HCT116 (cell line): ENCODE results near the gene POR. TPM values are rescaled to one million over a fixed set of nuclear protein-coding genes. Genes with fewer than 3 reads are reported as not detected.
"Not testable (repeated sequence)": the region's sequence is repeated elsewhere in the genome, so short reads cannot be mapped to it uniquely, and the experiment has no call there.

Experiments used
- ATAC-seq: fragments of 200-7000 bp; cut with Tn5 transposase; 2 replicates; pipeline ENCODE4 v1.9.1; 2020; ENCODE audit warnings: mild to moderate bottlenecking, moderate library complexity
- BruUV-seq: library from RNA; stranded (reverse); fragments of 400-500 nt; replicated peaks from 2 replicates; lab custom pipeline; 2021; lab: Mats Ljungman, UMichigan
- CTCF ChIA-PET: fragments of 300-600 bp; sonication (Branson Sonifier 250); formaldehyde crosslinking; loops from one replicate; lab custom pipeline; 2021; ENCODE audit warnings: antibody characterized with exemption; lab: Charles Lee
- POLR2A ChIA-PET: fragments of 300-600, 350-600 bp; sonication (Branson Sonifier 250); formaldehyde crosslinking; loops from one replicate; lab custom pipeline; 2021; ENCODE audit warnings: antibody characterized with exemption; lab: Charles Lee
- RAD21 ChIA-PET, 2 experiments: fragments of 300-600 bp; sonication (Branson Sonifier 250); formaldehyde crosslinking; loops; one replicate each; lab custom pipeline; 2023; ENCODE audit warnings: low total read pairs in 2 of 2; ENCODE audit not compliant: uncharacterized antibody in 2 of 2, unreplicated experiment in 2 of 2, low non-redundant PET in 1 of 2; lab: Charles Lee
- DNase-seq: peaks from one replicate; pipeline ENCODE4 v3.0.0-alpha.2; 2010; ENCODE audit warnings: low read depth, low spot score
- H2AFZ ChIP-seq: fragments of 200-600 bp; shearing (Covaris generic), sonication (generic); 2 replicates; pipeline ENCODE4 v1.6.1; 2017; ENCODE audit warnings: low read depth, mixed run types, mixed read lengths, antibody characterized with exemption, low read length; ENCODE audit not compliant: poor library complexity, severe bottlenecking
- H3K27ac ChIP-seq: 2 replicates; pipeline ENCODE4 v1.5.1; 2012; ENCODE audit warnings: low read depth, low read length
- H3K27me3 ChIP-seq: fragments of 200-600 bp; sonication (generic); 2 replicates; pipeline ENCODE4 v1.6.1; 2016; ENCODE audit warnings: mixed run types, low read length, mixed read lengths; ENCODE audit not compliant: insufficient read depth
- H3K36me3 ChIP-seq, 2 experiments: fragments of 200-500 bp in 1 of 2; fragments of 200-600 bp in 1 of 2; sonication (Bioruptor generic) in 1 of 2; sonication (generic) in 1 of 2; 2 replicates each; pipeline versions ENCODE4 v1.5.1 to v1.6.1; 2014 to 2016; ENCODE audit warnings: low read length in 2 of 2, inconsistent platforms in 1 of 2, mixed read lengths in 1 of 2, mixed run types in 1 of 2; ENCODE audit not compliant: insufficient read depth in 2 of 2, control insufficient read depth in 1 of 2
- H3K4me1 ChIP-seq, 2 experiments: fragments of 200-600 bp in 1 of 2; sonication (generic) in 1 of 2; 2 replicates each; pipeline versions ENCODE4 v1.5.1 to v1.6.1; 2012 to 2017; ENCODE audit warnings: low read length in 2 of 2, inconsistent platforms in 1 of 2, mild to moderate bottlenecking in 1 of 2, mixed read lengths in 1 of 2, mixed run types in 1 of 2, moderate library complexity in 1 of 2; ENCODE audit not compliant: insufficient read depth in 2 of 2, control insufficient read depth in 1 of 2
- H3K4me2 ChIP-seq: fragments of 200-600 bp; sonication (generic); 2 replicates; pipeline ENCODE4 v1.6.1; 2017; ENCODE audit warnings: mixed run types, low read length, mixed read lengths
- H3K4me3 ChIP-seq, 2 experiments: fragments of 200-600 bp in 1 of 2; sonication (generic) in 1 of 2; replicated peaks in 1 of 2; 2 replicates each; pipeline ENCODE4 v1.5.1; 2011 to 2016; ENCODE audit warnings: low read length in 2 of 2, control low read depth in 1 of 2, low read depth in 1 of 2, mild to moderate bottlenecking in 1 of 2, mixed read lengths in 1 of 2, mixed run types in 1 of 2
- H3K79me2 ChIP-seq: fragments of 200-600 bp; sonication (generic); 2 replicates; pipeline ENCODE4 v1.6.1; 2017; ENCODE audit warnings: mild to moderate bottlenecking, mixed run types, low read length, moderate library complexity, mixed read lengths; ENCODE audit not compliant: insufficient read depth
- H3K9ac ChIP-seq: fragments of 200-600 bp; sonication (generic); 2 replicates; pipeline ENCODE4 v1.6.1; 2016; ENCODE audit warnings: low read length, mixed read lengths
- H3K9me2 ChIP-seq: fragments of 200-600 bp; sonication (generic), shearing (Covaris generic); 2 replicates; pipeline ENCODE4 v1.6.1; 2017; ENCODE audit warnings: mixed run types, mild to moderate bottlenecking, moderate library complexity; ENCODE audit not compliant: insufficient read depth
- H3K9me3 ChIP-seq, 2 experiments: fragments of 200-500 bp in 1 of 2; fragments of 200-600 bp in 1 of 2; sonication (Bioruptor generic) in 1 of 2; sonication (generic) in 1 of 2; 2 replicates each; pipeline ENCODE4 v1.6.1; 2014 to 2017; ENCODE audit warnings: low read length in 2 of 2, mixed read lengths in 2 of 2, inconsistent platforms in 1 of 2, low read depth in 1 of 2, mild to moderate bottlenecking in 1 of 2, mixed run types in 1 of 2, moderate library complexity in 1 of 2; ENCODE audit not compliant: control insufficient read depth in 1 of 2, insufficient read depth in 1 of 2
- H4K20me1 ChIP-seq: fragments of 200-600 bp; sonication (generic), shearing (Covaris generic); 2 replicates; pipeline ENCODE4 v1.6.1; 2017; ENCODE audit warnings: mixed run types, mild to moderate bottlenecking, moderate library complexity; ENCODE audit not compliant: insufficient read depth
- CBX3 ChIP-seq: IDR thresholded peaks from 2 replicates; pipeline ENCODE4 v1.6.1; 2012; ENCODE audit warnings: low read depth
- CTCF ChIP-seq, 3 experiments: fragments of 200-600 bp in 1 of 3; sonication (generic) in 1 of 3; IDR thresholded peaks in 2 of 3; conservative IDR thresholded peaks in 1 of 3; 2 replicates each; pipeline ENCODE4 v1.5.1; 2012 to 2017; ENCODE audit warnings: low read depth in 2 of 3, low read length in 2 of 3, antibody characterized with exemption in 1 of 3, borderline replicate concordance in 1 of 3, control low read depth in 1 of 3, mild to moderate bottlenecking in 1 of 3, mixed read lengths in 1 of 3, mixed run types in 1 of 3, moderate library complexity in 1 of 3; ENCODE audit not compliant: insufficient read depth in 1 of 3
- ELF1 ChIP-seq: IDR thresholded peaks from 2 replicates; pipeline ENCODE4 v1.6.1; 2012; ENCODE audit warnings: low read depth, borderline replicate concordance
- POLR2A ChIP-seq: IDR thresholded peaks from 2 replicates; pipeline ENCODE4 v1.7.0; 2011; ENCODE audit warnings: borderline replicate concordance; ENCODE audit not compliant: insufficient read depth, insufficient read length; ENCODE audit errors: extremely low read depth
- RAD21 ChIP-seq: IDR thresholded peaks from 2 replicates; pipeline ENCODE4 v1.6.1; 2012; ENCODE audit warnings: low read depth, mild to moderate bottlenecking
- SRF ChIP-seq: IDR thresholded peaks from 2 replicates; pipeline ENCODE4 v1.6.1; 2012; ENCODE audit warnings: low read depth
- intact Hi-C: fragments of 100-400 bp; cut with micrococcal nuclease; formaldehyde crosslinking; loops from 2 replicates; pipeline ENCODE4 v1.10.0; 2022
- total RNA-seq: library from RNA; stranded (reverse); gene quantifications from one replicate; pipeline ENCODE4 v1.2.1, GENCODE V29; 2021; ENCODE audit not compliant: unreplicated experiment

The POR gene
- total RNA-seq, 1 experiment from 2014 or later: 120 TPM

- RAD21 ChIA-PET: no interaction called here
- Histone ChIP-seq H4K20me1 (no peaks in the 10 kb centered on the region), H3K27me3 (no peaks in the 10 kb centered on the region), H3K9me2 (no peaks in the 10 kb centered on the region), H3K36me3 (peaks cover 0 to 2% of the 10 kb centered on the region in 2 experiments; a peak in 1 of 4 replicates), H3K4me3 (no peak overlapping the region), H2AFZ (no peak overlapping the region), H3K79me2 (no peaks in the 10 kb centered on the region), H3K9ac (no peak overlapping the region), H3K9me3 (no peaks in the 10 kb centered on the region), H3K4me1 (no peaks in the 10 kb centered on the region), H3K27ac (no peak overlapping the region), H3K4me2 (no peak overlapping the region)
- no peak for DNase-seq
- CTCF ChIA-PET: interaction anchor here (3.9 kb wide), 1 partner anchor 157 kb away, joined by 72 read pairs; no protein-coding TSS in a partner anchor
- BruUV-seq: no TSS peak
- intact Hi-C loops: loop anchor here (10.0 kb wide), 1 partner anchor 258 kb away; no protein-coding TSS in a partner anchor
- no peak for TF ChIP-seq POLR2A
- no peak for TF ChIP-seq SRF
- no peak for TF ChIP-seq ELF1
- no peak for TF ChIP-seq CBX3
- POLR2A ChIA-PET: no interaction called here
- no peak for ATAC-seq
Measured at GRCh38 chr7:76023002-76023401, 108.0 kb downstream of the POR start.

GRCh38 chr7:76029682-76030081, 114.7 kb downstream of the POR start:
- intact Hi-C loops: loop anchor here (1.0 to 10.0 kb wide), 2 partner anchors 234 to 265 kb away; no protein-coding TSS in a partner anchor

More at GRCh38 chr7:76029682-76030081, 114.7 kb downstream of the POR start:
- H3K4me3 ChIP-seq, RAD21 ChIA-PET, H3K27ac ChIP-seq, H3K79me2 ChIP-seq, H3K9ac ChIP-seq, H3K4me1 ChIP-seq, H3K36me3 ChIP-seq, H3K9me3 ChIP-seq, H3K9me2 ChIP-seq, H2AFZ ChIP-seq, BruUV-seq, POLR2A ChIA-PET, H3K27me3 ChIP-seq, H4K20me1 ChIP-seq, DNase-seq, H3K4me2 ChIP-seq: not testable (repeated sequence)
- ATAC-seq: peak; percentile 54; the same call in 1 of the 2 replicates
- CTCF ChIA-PET: interaction anchor here (1.8 kb wide), 1 partner anchor 10 kb away, joined by 7 read pairs; no protein-coding TSS in a partner anchor
- TF ChIP-seq CTCF (IDR thresholded peaks at IDR 0.05 in 2 of 3, conservative IDR thresholded peaks at IDR 0.05 in 1 of 3; ENCODE audit: borderline replicate concordance in 1 of 3, insufficient read depth in 1 of 3, low read depth in 2 of 3, low read length in 2 of 3) (peak; percentile 9 to 20 (median 10); a peak in 1 of 6 replicates), RAD21 (peak; percentile 47)
